GM21619 (cell line): Measurements from ENCODE around the gene KNTC1.
"Not testable (repeated sequence)": the region's sequence is repeated elsewhere in the genome, so short reads cannot be mapped to it uniquely, and the experiment has no call there.

Experiments
- ATAC-seq: cut with Tn5 transposase; IDR thresholded peaks from one replicate; pipeline ENCODE4 v1.9.1; 2021; ENCODE audit not compliant: unreplicated experiment

KNTC1 gene

DNA sequence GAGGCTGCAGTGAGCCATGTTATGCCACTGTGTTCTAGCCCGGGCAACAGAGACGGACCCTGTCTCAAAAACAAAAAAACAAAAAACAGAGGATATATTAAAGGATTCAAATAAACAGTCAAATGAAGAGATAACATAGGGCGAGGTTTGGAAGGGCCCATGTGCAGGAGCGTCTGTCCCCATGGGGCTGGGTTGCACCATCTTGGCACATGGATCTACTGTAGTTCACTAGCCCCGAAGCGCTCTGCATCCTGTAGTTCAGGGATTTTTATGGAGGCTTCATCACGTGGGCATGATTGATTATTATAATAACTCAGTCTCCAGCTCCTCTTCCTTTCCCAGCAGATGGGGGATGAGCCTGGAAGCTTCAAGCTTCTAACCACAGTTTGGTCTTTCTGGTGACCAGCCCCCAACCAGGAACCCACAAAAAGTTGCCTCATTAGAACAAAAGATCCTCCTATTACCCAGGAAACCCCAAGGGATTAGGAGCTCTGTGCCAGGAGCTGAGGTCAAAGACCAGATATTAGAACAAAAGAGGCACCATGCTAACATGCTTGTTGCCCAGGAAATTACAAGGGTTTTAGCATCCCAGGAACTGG is 116.3 kb downstream of the KNTC1 start:
- no peak for ATAC-seq

DNA sequence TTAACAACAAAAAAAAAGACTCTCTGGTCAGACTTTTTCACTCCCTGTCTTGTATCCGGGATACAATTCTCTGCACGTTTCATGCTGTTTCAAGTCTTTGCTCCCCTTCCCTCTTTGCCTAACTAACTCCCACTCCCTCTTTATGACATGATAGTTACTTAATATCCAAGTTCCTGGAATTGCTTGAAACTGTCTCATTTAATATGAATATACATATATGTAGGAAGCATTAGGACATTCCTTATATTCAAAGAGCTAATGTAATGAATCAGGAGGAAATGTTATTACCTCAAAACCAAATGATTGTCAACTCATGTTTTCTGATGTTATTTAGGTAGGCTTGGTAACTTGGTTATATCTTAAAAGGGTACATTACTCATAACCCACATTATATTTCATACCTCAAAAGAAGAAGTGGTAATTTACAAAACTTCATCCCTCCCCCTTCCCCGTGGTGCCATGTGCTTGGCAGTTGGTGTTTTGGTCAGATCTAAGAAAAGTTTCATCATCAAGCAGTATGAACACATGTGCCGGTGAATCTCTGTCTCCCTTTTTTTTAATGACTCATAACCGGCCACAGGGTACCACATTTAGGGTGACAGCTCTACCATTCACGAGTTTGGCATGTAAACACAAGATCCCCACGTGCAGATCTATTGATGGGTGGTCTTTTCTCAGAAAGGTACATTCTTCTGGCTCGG is 119.6 kb downstream of the KNTC1 start:
- peak; percentile 84 for ATAC-seq

DNA sequence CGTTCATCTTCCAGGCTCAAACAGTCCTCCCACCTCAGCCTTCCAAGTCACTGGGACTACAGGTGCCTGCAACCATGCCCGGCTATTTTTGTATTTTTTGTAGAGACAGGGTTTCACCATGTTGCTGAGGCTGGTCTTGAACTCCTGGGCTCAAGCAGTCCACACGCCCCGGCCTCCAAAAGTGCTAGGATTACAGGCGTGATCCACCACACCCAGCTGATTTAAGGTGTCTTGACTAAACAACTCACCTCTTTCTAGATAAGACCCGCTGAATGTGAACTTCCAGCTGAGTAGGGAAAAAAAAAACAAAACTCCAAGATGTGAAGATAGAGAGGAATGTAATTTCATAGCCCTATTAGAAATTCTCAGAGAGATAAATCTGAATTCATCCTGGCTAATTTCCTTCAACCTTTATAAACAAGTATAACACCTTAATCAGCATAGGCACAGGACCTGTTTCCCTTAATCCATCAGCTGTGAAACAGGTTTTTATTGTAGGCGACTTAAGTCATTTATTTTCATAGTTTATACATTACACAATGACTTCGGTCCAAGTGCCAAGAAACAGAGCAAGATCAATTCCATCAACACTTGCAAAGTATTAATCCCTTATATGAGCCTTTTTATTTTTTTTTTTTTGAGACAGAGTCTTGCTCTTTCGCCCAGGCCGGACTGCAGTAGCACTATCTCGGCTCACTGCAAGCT is 124.6 kb downstream of the KNTC1 start:
- ATAC-seq: no peak

DNA sequence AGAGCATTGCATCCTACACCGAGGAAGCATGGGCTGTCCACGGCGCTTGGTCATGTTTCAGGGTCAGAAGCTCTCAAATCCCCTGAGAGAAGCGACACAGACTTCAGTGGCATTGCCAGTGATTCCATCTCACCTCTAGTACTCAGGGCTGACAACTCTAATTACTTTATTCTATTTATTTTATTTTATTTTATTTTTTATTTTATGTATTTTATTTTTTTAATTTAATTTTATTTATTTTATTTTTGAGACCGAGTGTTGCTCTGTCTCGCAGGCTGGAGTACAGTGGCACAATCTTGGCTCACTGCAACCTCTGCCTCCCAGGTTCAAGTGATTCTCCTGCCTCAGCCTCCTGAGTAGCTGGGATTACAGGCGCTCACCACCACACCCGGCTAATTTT is 126.2 kb downstream of the KNTC1 start:
- ATAC-seq: not testable (repeated sequence)

DNA sequence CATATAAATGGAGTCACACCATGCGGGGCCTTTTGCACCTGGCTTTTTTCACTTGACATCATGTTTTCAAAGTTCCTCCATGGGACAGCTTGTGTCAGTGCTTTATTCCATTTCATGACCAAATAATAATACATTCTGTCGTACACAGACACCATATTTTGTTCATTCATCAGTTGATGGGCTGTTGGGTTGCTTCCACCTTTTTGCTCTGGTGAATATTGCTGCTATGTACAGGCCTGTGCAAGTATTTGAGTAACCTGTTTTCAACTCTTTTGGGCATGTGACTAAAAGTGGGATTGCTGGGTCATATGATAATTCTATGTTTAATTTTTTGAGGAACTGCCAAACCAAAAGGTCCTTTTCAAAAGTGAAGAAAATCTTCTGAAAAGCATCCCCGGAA is 129.2 kb downstream of the KNTC1 start:
- ATAC-seq: no peak

DNA sequence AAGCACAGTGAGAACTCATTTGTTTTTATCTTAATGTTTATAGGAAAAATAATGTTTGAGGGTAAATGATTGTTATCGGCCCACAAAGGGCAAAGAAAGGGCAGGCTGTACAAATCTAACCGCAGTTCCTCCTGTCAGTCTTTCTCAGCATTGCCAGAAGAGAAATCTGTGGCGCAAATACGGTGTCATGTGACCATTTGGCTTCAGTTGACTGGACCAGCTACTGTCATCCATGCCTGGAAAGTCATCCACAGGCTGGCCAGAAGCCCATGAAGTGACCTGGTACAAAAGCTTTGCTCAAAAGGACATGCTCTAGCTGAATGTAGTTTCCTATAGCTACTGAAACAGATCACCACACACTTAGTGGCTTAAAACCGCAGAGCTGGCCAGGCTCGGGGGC is 132.5 kb downstream of the KNTC1 start:
- no peak for ATAC-seq

DNA sequence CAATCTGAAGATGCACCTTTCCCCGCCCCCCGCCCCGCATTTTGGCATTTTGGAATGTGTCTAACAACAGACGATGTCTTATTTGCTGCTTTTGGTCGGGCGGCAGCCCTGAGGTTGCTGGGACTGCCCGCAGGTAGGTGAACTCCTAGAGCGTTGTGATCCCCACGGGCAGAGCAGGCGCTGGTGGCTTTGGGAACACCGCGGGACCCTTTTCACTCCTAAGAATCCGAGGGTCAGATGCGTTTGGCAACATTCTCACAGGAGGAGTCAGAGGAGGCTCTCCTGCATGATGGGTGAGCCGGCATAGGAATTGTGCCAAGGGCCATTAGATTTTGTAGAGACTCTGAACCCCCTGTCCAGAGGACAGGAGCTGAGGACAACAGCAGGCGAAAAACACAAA is 134.2 kb downstream of the KNTC1 start:
- no peak for ATAC-seq

DNA sequence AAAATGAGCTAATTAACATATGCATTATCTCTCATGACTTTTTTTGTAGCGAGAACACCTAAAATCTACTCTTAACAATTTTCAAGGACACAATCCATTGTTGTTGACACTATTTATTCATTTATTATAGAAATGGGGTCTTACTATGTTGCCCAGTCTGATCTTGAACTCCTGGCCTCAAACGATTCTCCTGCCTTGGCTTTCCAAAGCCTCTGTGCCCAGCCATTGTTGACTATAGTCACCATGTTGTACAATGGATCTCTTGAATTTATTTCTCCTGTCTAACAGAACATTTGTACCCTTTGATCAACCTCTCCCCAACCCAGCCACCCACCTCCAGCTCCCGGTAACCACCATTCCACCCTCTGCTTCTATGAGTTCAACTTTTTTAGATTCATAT is 134.9 kb downstream of the KNTC1 start:
- ATAC-seq: no peak

DNA sequence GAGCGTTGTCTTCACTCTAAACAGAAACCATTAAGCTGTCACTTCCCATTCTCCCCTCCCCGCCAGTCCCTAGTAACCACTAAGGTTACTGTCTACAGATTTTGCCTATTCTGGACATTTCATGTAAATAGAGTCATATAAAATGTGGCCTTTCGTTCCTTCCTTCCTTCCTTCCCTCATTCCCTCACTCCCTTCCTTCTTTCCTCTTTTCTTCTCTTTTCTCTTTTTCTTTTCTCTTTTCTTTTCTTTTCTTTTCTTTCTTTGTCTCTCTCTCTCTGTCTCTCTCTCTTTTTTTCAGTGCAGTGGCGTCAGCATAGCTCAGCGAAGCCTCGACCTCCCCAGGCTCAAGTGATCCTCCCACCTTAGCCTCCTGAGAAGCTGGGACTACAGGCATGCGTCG is 138.3 kb downstream of the KNTC1 start:
- ATAC-seq: no peak

DNA sequence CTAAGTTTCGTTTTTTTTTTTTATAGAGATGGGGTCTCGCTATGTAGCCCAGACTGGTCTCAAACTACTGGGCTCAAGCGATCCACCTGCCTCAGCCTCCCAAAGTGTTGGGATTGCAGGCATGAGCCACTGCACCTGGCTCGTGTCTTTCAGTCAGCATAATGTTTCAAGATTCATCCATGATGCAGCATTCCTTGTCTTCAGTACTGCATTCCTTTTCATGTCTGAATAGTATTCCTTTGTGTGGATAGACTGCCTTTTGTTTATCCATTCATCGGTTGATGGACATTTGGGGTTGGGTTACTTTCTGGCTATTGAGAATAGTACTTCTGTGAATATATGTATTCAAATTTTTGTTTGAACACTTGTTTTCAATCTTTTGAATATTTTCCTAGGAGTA is 138.7 kb downstream of the KNTC1 start:
- ATAC-seq: no peak

DNA sequence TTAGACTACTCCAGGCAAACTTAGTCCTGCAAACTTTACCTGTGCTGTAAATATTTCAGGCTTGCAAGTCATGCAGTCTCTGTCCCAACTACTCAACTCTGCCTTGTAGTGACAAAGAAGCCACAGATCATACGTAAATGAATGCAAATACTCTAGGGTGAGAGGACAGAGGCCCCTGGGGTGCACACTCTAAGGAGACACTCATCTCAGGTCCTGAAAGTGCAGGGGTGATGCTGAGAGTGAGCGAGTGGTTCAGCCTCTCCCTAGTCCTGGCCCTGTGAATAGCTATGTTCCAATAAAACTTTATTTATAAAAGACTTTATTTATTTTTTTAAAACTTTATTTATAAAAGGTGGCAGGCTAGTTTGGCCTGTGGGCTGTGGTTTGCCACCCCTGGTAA is 141.2 kb downstream of the KNTC1 start:
- ATAC-seq: no peak

DNA sequence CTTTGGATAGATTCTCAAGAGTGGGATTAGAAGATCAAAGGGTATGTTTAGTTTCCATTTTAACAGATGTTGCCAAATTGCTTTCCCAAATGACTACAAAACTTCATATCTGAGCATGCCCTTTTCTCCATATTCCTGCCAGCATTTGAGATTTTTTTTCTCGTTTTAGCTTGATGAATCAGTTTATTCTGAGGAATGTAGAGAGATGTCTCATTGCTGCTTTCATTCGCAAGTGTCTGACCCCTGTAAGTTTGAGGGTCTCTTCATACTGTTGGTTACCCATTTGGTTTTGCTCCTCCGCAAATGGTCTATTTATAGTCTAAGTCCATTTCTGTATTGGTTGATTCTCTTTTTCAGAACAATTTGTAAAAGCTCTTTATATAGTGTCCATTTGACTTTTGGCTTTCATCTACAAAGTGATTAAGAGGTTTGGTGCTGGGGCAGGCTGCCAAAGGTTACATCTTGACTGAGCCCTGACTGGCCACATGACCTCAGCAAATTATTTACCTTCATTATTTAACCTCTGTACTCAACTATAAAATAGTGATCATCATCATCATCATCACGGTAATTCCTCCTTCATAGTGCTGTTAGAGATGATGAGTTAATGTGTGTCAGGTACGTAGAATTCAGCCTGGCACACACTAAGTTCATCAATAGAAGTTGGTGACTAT is 142.5 kb downstream of the KNTC1 start:
- no peak for ATAC-seq

DNA sequence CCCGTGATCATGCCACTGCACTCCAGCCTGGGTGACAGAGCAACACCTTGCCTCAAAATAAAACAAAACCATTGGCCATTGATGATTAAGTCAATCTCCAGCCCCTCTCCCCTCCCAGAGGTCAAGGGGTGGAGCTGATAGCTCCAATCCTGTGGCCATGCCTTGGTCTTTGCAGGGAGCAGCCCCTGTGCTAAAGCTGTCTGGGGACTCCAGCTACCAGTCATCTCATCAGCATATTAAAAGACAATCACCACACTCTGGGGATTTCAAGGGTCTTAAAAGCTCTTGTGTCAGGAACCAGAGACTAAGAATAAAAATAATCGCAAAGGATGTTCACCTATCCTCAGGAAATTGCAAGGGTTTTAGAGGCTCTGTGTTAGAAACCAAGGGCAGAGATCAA is 145.5 kb downstream of the KNTC1 start:
- ATAC-seq: no peak
